HepG2 (cell line): Measurements from ENCODE around the gene HES6. TPM values are rescaled to one million over a fixed set of nuclear protein-coding genes. Genes with fewer than 3 reads are reported as not detected.

ENCODE experiments used
- FOSL2 ChIP-seq: sonication (generic); formaldehyde crosslinking; IDR thresholded peaks from 2 replicates; pipeline ENCODE4 v1.4.0; 2020; ENCODE audit warnings: missing genetic modification reagents
- HBP1 ChIP-seq: IDR thresholded peaks from 2 replicates; pipeline ENCODE4 v1.6.1; 2016; ENCODE audit warnings: low read depth, control low read depth
- HNF1B ChIP-seq: sonication (generic); formaldehyde crosslinking; IDR thresholded peaks from 2 replicates; pipeline ENCODE4 v1.5.1; 2020; ENCODE audit warnings: mild to moderate bottlenecking, moderate library complexity, missing genetic modification reagents
- IKZF5 ChIP-seq: IDR thresholded peaks from 2 replicates; pipeline ENCODE4 v1.6.1; 2018; ENCODE audit warnings: missing genetic modification reagents, mild to moderate bottlenecking, missing compliant biosample characterization
- KDM3A ChIP-seq: IDR thresholded peaks from 2 replicates; pipeline ENCODE4 v1.6.1; 2018; ENCODE audit warnings: low read depth, missing compliant biosample characterization
- MXD3 ChIP-seq: IDR thresholded peaks from 2 replicates; pipeline ENCODE4 v1.6.1; 2016; ENCODE audit warnings: mild to moderate bottlenecking, missing biosample characterization, missing genetic modification reagents
- PBX2 ChIP-seq: IDR thresholded peaks from 2 replicates; pipeline ENCODE4 v1.6.1; 2016; ENCODE audit warnings: control low read depth
- POGZ ChIP-seq: sonication (generic); formaldehyde crosslinking; IDR thresholded peaks from 2 replicates; pipeline ENCODE4 v1.4.0; 2020; ENCODE audit warnings: mild to moderate bottlenecking, missing genetic modification reagents
- SETDB1 ChIP-seq: sonication (generic); formaldehyde crosslinking; IDR thresholded peaks from 2 replicates; pipeline ENCODE4 v1.5.1; 2020; ENCODE audit warnings: missing genetic modification reagents, mild to moderate bottlenecking, borderline replicate concordance
- SNAPC2 ChIP-seq: sonication (generic); formaldehyde crosslinking; IDR thresholded peaks from 2 replicates; pipeline ENCODE4 v1.8.1; 2022; ENCODE audit warnings: mild to moderate bottlenecking, missing genetic modification reagents
- THRA ChIP-seq: sonication (generic); formaldehyde crosslinking; IDR thresholded peaks from 2 replicates; pipeline ENCODE4 v1.4.0; 2020; ENCODE audit warnings: missing genetic modification reagents, borderline replicate concordance
- UBTF ChIP-seq: sonication (generic); formaldehyde crosslinking; IDR thresholded peaks from 2 replicates; pipeline ENCODE4 v1.4.0; 2020; ENCODE audit warnings: mild to moderate bottlenecking, missing genetic modification reagents
- ZFP90 ChIP-seq: sonication (generic); formaldehyde crosslinking; IDR thresholded peaks from 2 replicates; pipeline ENCODE4 v1.8.0; 2022; ENCODE audit warnings: missing genetic modification reagents, mild to moderate bottlenecking, inconsistent platforms, borderline replicate concordance
- ZNF34 ChIP-seq: sonication (generic); formaldehyde crosslinking; IDR thresholded peaks from 2 replicates; pipeline ENCODE4 v1.4.0; 2020; ENCODE audit warnings: mild to moderate bottlenecking, missing genetic modification reagents, borderline replicate concordance
- ZNF562 ChIP-seq: sonication (generic); formaldehyde crosslinking; IDR thresholded peaks from 2 replicates; pipeline ENCODE4 v1.8.0; 2022; ENCODE audit warnings: missing genetic modification reagents, borderline replicate concordance
- ZNF746 ChIP-seq: sonication (generic); formaldehyde crosslinking; IDR thresholded peaks from 2 replicates; pipeline ENCODE4 v1.8.0; 2022; ENCODE audit warnings: mild to moderate bottlenecking, missing genetic modification reagents
- ZNF782 ChIP-seq: sonication (generic); formaldehyde crosslinking; IDR thresholded peaks from 2 replicates; pipeline ENCODE4 v1.4.0; 2020; ENCODE audit warnings: missing genetic modification reagents, mild to moderate bottlenecking, borderline replicate concordance
- ZSCAN12 ChIP-seq: sonication (generic); formaldehyde crosslinking; IDR thresholded peaks from 2 replicates; pipeline ENCODE4 v1.9.0; 2021; ENCODE audit warnings: mild to moderate bottlenecking, missing genetic modification reagents
- polyA plus RNA-seq, 8 experiments: library from polyadenylated mRNA; depleted of rRNA in 3 of 8; stranded (reverse) in 7 of 8; unstranded in 1 of 8; fragments of >200 nt; fragmentation: Illumina TruSeq in 4 of 8; extraction: Trizol in 4 of 8; gene quantifications; 2 replicates each; pipeline versions ENCODE4 v1.2.1 to v1.2.3, GENCODE V29; 2011 to 2016; ENCODE audit warnings: low read depth in 4 of 8, missing spikeins in 1 of 8, mixed read lengths in 1 of 8; ENCODE audit not compliant: insufficient read depth in 1 of 8
- total RNA-seq, 5 experiments: library from RNA; depleted of rRNA; stranded (reverse); fragments of >200 nt; fragmentation: Illumina TruSeq; extraction: Trizol; gene quantifications; 2 replicates each; pipeline ENCODE4 v1.2.3, GENCODE V29; 2016; ENCODE audit warnings: low read depth in 1 of 5

The HES6 gene
- total and polyA plus RNA-seq, 2 of the 13 experiments (the other 11 are each of a cell fraction or from before 2014, with no cell fraction given) = 19.5 to 82.8 TPM

- TF ChIP-seq SETDB1 (CRISPR knock-in tag) = no peak
- TF ChIP-seq UBTF (CRISPR knock-in tag) = peak; percentile 56; the same call in 1 of the 2 replicates
- no peak for TF ChIP-seq ZNF34 (CRISPR knock-in tag)
- no peak for TF ChIP-seq PBX2 (CRISPR knock-in tag)
- peak; percentile 45; the same call in 1 of the 2 replicates for TF ChIP-seq HNF1B
- peak; percentile 68; the same call in 1 of the 2 replicates for TF ChIP-seq ZNF782 (CRISPR knock-in tag)
- TF ChIP-seq IKZF5 (CRISPR knock-in tag) = peak; percentile 35; the same call in 1 of the 2 replicates
- peak; percentile 56; the same call in 1 of the 2 replicates for TF ChIP-seq THRA (CRISPR knock-in tag)
- no peak for TF ChIP-seq HBP1
- peak; percentile 39; the same call in 1 of the 2 replicates for TF ChIP-seq FOSL2 (CRISPR knock-in tag)
- TF ChIP-seq MXD3 = no peak
- TF ChIP-seq ZFP90 (CRISPR knock-in tag) = peak; percentile 95
- peak; percentile 42; the same call in 1 of the 2 replicates for TF ChIP-seq ZNF746 (CRISPR knock-in tag)
- TF ChIP-seq SNAPC2 (CRISPR knock-in tag) = no peak
- TF ChIP-seq KDM3A (CRISPR knock-in tag) = peak; percentile 93
- no peak for TF ChIP-seq ZNF562 (CRISPR knock-in tag)
- peak; percentile 28; the same call in 1 of the 2 replicates for TF ChIP-seq ZSCAN12 (CRISPR knock-in tag)
- TF ChIP-seq POGZ (CRISPR knock-in tag) = peak; percentile 52; the same call in 1 of the 2 replicates
Observed at GRCh38 chr2:238263204-238264071, 23.6 kb upstream of the HES6 start (continued).
